Activated naive CD4-positive, alpha-beta T cell treated with anti-CD3 and anti-CD28 coated beads, Interleukin-2, amount 50 U/mL, for 72 hours (primary cell): ENCODE data around the gene CAPN13. TPM values are rescaled to one million over a fixed set of nuclear protein-coding genes. Genes with fewer than 3 reads are reported as not detected.

ENCODE experiments used
- ATAC-seq, 2 donors: fragments of 150-1000 bp; cut with Tn5 transposase; 2 replicates each; pipeline ENCODE4 v1.10.0; 2021; ENCODE audit warnings: mild to moderate bottlenecking in 2 of 2, moderate library complexity in 2 of 2
- DNase-seq, 2 donors: peaks; one replicate each; pipeline ENCODE4 v3.0.0; 2021 to 2022; ENCODE audit warnings: low spot score in 2 of 2
- H3K27ac Mint-ChIP-seq, 2 donors: one replicate each; pipeline ENCODE4 v1.8.0; 2022; ENCODE audit warnings: mild to moderate bottlenecking in 2 of 2, mixed read lengths in 2 of 2
- H3K36me3 Mint-ChIP-seq, 2 donors: one replicate each; pipeline ENCODE4 v1.8.0; 2022; ENCODE audit warnings: mixed read lengths in 2 of 2
- H3K9me3 Mint-ChIP-seq, 2 donors: one replicate each; pipeline ENCODE4 v1.8.0; 2022; ENCODE audit warnings: mixed read lengths in 2 of 2
- total RNA-seq, 2 donors: library from RNA; stranded (reverse); gene quantifications; one replicate each; pipeline ENCODE4 v1.2.3, GENCODE V29; 2022

Gene CAPN13
- total RNA-seq, 2 donors from 2014 or later: not detected

- peak in 1 of 2 donors; percentile 20 for DNase-seq
- Mint-ChIP-seq H3K27ac (no peak overlapping the region), H3K9me3 (no peaks in the 10 kb centered on the region), H3K36me3 (no peaks in the 10 kb centered on the region)
- ATAC-seq: no peak
Measured at GRCh38 chr2:30721668-30722647, 85.3 kb downstream of the CAPN13 start.

DNA sequence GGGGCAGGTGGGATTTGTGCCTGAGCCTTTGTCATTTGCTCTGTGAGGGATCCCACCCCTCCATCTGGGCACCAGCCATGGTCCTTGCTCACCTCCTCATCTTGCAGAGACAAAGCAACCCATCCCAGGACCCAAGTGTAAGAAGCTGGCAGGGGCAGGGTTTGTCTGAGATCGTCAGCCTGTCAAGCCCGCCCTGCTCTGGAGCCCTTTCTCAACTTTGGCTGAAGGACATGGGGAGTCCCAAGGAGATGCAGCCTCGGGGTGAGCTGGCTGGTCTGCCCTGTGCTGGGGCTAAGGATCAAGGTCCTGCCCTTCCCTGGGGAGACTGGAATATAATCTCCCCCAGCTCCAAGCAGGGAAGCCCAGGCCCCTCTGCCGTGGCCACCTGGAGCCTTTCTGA is 86.0 kb downstream of the CAPN13 start:
- Mint-ChIP-seq H3K9me3 (no peaks in the 10 kb centered on the region), H3K27ac (no peak overlapping the region), H3K36me3 (no peaks in the 10 kb centered on the region)
- no peak for ATAC-seq
- no peak for DNase-seq

- peak overlapping the region in 1 of 2 donors; percentile 1 for H3K27ac Mint-ChIP-seq
- ATAC-seq: no peak
- no peaks in the 10 kb centered on the region for H3K36me3 Mint-ChIP-seq
- no peak for DNase-seq
- H3K9me3 Mint-ChIP-seq: no peaks in the 10 kb centered on the region
Measured at GRCh38 chr2:30717081-30717650, 90.1 kb downstream of the CAPN13 start.

DNA sequence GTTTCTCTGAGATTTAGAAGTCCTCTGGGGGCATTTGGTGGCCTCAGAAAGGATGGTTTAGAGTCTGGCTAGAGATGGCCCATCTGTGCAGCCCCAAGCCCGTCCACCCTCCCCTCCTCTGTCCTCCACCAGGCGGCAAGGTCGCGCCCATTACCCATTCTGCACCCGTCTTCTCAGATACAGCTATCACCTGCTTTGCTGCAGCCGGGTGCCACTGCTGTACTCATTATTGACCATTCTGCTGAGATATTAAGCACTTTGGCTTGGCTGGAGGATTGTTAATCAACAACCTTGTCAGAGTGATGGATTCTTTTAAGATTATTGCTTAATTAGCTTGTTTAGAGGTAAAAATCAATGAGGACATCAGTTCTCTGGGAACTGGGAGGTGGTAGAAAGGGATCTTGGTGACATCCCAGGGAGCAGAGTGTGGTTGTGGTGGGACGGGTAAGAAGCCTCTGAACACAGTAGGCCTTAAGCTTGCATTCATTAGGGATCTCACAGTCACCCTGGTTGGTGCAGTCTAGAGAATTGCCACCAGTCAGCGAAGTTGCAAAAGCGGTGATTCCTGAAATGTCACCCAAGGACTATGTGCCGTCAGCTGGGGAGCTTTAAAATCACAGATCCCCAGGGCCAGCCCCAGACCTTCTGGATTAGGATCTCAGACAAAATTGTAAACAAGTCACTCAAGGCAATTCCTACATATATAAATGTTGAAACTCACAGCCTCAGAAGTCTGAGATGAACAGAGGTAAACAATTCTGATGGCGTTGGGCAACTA is 90.9 kb downstream of the CAPN13 start:
- Mint-ChIP-seq H3K9me3 (no peaks in the 10 kb centered on the region), H3K36me3 (no peaks in the 10 kb centered on the region), H3K27ac (peak overlapping the region in 1 of 2 donors; percentile 1)
- ATAC-seq (no peak), DNase-seq (no peak)

GRCh38 chr2:30714811-30715709 is 92.2 kb downstream of the CAPN13 start:
- peak; percentile 21 to 58 for ATAC-seq
- Mint-ChIP-seq H3K9me3 (no peaks in the 10 kb centered on the region), H3K36me3 (no peaks in the 10 kb centered on the region), H3K27ac (no peak overlapping the region)
- no peak for DNase-seq

- no peaks in the 10 kb centered on the region for H3K9me3 Mint-ChIP-seq
- no peaks in the 10 kb centered on the region for H3K36me3 Mint-ChIP-seq
- ATAC-seq (no peak), DNase-seq (no peak)
- H3K27ac Mint-ChIP-seq: peak overlapping the region; percentile 17 to 83
Measured at GRCh38 chr2:30713698-30714097, 93.5 kb downstream of the CAPN13 start.

GRCh38 chr2:30711646-30712085 is 95.6 kb downstream of the CAPN13 start:
- Mint-ChIP-seq H3K27ac (no peak overlapping the region), H3K9me3 (no peaks in the 10 kb centered on the region), H3K36me3 (no peaks in the 10 kb centered on the region)
- ATAC-seq (peak; percentile 74 to 79), DNase-seq (peak; percentile 78 to 85)

DNA sequence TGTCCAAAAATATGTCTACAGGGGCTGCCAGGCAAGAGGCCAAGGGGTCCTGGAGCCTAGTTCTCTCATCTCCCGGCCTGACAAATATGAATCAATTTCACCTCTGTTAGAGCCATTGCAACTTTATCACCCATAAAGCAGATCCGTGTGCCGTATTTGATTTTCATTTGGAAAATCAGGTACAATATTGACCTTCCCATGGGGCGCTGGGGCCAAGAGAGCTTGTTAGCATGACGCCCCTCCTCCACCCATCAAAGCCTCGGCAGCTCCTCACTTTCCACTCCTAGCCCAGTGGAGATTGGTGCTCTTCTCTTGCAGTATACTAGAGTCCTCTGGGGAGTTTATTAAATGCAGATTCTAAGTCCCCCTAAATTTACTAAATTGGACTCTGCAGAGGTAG is 96.8 kb downstream of the CAPN13 start:
- DNase-seq: no peak
- no peak for ATAC-seq
- H3K9me3 Mint-ChIP-seq: no peaks in the 10 kb centered on the region
- H3K36me3 Mint-ChIP-seq: no peaks in the 10 kb centered on the region
- H3K27ac Mint-ChIP-seq: no peak overlapping the region

DNA sequence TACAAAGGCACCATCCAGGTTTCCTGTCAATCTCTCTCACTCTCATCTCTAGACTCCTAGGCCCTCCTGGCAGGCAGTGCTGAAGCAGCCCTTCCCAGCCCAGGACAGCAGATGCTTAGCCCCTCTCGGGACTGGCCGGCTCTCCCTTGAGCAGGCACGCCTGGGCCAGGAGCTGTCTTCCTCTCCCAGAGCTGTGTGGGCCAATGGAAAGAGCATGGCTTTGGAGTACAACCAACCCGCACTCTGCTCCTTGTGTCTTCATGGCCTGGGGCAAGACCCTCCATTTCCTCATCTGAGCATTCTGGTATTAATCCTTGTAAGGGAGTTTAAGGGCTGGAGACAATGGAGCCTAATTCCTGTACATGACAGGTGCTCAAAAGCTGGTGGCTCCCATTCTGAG is 97.2 kb downstream of the CAPN13 start:
- DNase-seq: no peak
- ATAC-seq: no peak
- no peak overlapping the region for H3K27ac Mint-ChIP-seq
- H3K9me3 Mint-ChIP-seq: no peaks in the 10 kb centered on the region
- no peaks in the 10 kb centered on the region for H3K36me3 Mint-ChIP-seq

DNA sequence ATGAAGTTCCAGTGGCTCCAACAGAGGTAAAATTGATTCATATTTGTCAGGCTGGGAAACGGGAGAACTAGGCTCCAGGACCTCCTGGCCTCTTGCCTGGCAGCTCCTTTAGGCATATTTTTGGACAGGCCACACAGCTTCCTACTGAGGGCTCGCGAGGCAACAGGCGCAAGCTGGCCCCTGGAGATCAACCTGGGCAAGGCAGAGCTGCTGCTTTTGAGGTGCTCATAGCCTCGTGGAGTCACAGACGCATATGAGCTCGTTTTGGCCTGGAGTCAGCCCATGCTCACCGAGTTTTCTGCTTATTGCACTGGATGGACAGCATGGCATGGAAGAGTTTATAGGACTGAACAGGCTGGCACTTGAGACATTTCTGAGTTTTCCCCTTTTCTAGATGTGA is 97.7 kb downstream of the CAPN13 start:
- H3K9me3 Mint-ChIP-seq: no peaks in the 10 kb centered on the region
- ATAC-seq (no peak), DNase-seq (no peak)

DNA sequence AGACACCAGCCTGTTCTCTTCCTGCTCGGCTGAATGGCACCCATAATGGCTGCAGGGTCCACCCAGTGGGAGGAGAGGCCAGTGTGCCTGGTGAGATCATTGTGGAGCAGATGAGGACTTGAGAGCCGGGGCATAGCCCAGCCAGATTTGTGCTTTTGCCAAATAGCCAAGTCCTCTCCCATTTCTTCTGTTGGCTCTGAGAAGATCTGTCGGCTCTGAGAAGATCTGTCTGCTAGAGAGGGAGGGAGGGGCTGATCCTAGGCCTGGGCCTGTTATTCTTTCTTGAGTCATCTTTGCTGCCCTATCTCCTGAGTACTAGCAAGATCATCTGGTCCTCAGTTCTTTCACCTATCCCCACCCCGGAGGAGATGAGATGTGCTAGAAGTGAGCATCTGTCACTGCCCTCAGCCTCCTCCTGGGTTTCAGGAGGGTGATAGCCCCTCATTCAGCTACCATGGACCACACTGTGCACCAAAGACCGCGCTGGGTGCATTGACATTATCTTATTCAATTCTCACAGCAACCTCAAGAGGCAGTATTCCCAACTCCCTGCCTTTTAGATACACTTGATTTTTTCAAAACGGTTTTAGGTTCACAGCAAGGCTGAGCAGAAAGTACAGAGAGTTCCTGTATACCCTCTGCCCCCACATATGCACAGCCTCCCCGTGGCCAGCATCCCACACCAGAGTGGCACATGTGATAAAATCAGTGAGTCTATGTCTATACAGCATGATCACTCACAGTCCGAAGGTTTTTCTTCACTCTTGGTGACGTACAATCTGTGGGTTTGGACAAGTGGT is 98.6 kb downstream of the CAPN13 start:
- Mint-ChIP-seq H3K27ac (no peak overlapping the region), H3K9me3 (peaks cover 0 to 5% of the 10 kb centered on the region in 2 donors), H3K36me3 (peaks cover 0 to 6% of the 10 kb centered on the region in 2 donors)
- no peak for DNase-seq
- ATAC-seq: no peak

More for the DNA sequence above, 97.7 kb downstream of the CAPN13 start:
- Mint-ChIP-seq H3K27ac (no peak overlapping the region), H3K36me3 (no peaks in the 10 kb centered on the region)

- peaks cover 6 to 18% of the 10 kb centered on the region in 2 donors for H3K9me3 Mint-ChIP-seq
- no peak overlapping the region for H3K27ac Mint-ChIP-seq
- H3K36me3 Mint-ChIP-seq: peaks cover 7 to 19% of the 10 kb centered on the region in 2 donors
Measured at GRCh38 chr2:30707304-30707903, 99.8 kb downstream of the CAPN13 start.

DNA sequence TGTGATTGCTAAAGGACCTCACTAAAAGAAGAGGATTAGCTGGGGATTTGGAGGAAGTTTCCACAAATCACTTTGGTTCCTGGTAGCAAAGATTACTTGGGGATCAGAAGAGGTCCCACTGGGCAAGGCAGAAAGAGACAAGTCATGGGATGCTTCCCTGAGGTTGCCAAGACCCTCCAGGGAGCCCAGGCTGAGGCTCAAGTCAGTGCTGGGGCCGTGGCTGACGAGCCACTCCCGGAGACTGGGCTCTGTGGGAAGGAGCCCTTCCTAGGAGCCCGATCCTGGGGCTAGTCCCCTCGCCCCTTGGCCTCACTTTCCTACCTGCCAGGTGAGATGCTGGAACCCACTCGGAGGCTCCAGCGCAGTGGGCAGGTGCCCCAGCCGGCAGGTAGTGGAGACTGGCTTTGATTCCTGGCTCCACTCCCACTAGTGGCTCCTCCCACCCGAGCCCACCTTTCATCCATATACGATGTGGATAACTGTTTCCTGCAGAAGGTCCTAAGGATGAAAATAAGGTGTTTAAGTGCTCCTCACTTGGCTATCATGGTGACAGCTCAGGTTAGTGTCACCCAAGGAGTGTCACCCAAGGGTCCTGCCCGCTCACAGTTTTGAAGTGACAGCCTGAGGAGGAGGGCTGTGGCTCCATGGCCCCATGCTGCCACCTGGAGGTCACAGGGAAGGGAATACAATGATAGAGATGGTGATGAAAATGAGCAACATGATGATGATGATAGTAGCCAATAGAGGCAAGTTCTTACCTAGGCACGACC is 100.5 kb downstream of the CAPN13 start:
- peaks cover 13 to 25% of the 10 kb centered on the region in 2 donors for H3K36me3 Mint-ChIP-seq
- peaks cover 13 to 24% of the 10 kb centered on the region in 2 donors for H3K9me3 Mint-ChIP-seq
- H3K27ac Mint-ChIP-seq: no peak overlapping the region
- ATAC-seq (peak; percentile 61 to 78), DNase-seq (peak in 1 of 2 donors; percentile 71)

More at GRCh38 chr2:30707304-30707903, 99.8 kb downstream of the CAPN13 start:
- no peak for ATAC-seq
- DNase-seq: no peak
